22Rv1 (cell line): Measurements from ENCODE around the gene NME3.

Experiments used
- H3K27ac ChIP-seq: fragments of 450-650 bp; 2 replicates; pipeline ENCODE4 v1.5.1; 2017
- CTCF ChIP-seq: fragments of 450-650 bp; IDR thresholded peaks from 2 replicates; pipeline ENCODE4 v1.5.1; 2017; ENCODE audit warnings: mild to moderate bottlenecking
- ZFX ChIP-seq: fragments of 450-650 bp; IDR thresholded peaks from 2 replicates; pipeline ENCODE4 v1.6.1; 2017; ENCODE audit warnings: antibody characterized with exemption, borderline replicate concordance

NME3 gene

GRCh38 chr16:1763521-1764511 is 7.5 kb downstream of the NME3 start:
- TF ChIP-seq ZFX (no peak), CTCF (peak; percentile 21; the same call in 1 of the 2 replicates)
- peak overlapping the region; percentile 48 for H3K27ac ChIP-seq

GRCh38 chr16:1762879-1763520 is 8.3 kb downstream of the NME3 start:
- TF ChIP-seq CTCF (no peak), ZFX (no peak)
- H3K27ac ChIP-seq = peak overlapping the region; percentile 48

- TF ChIP-seq CTCF (no peak), ZFX (no peak)
- no peak overlapping the region for H3K27ac ChIP-seq
Measured at GRCh38 chr16:1762196-1762878, 9.0 kb downstream of the NME3 start.

- TF ChIP-seq ZFX (no peak), CTCF (no peak)
- H3K27ac ChIP-seq = no peak overlapping the region
Measured at GRCh38 chr16:1761751-1762150, 9.6 kb downstream of the NME3 start.

GRCh38 chr16:1760911-1761310 is 10.4 kb downstream of the NME3 start:
- no peak overlapping the region for H3K27ac ChIP-seq
- no peak for TF ChIP-seq ZFX
- TF ChIP-seq CTCF = no peak

GRCh38 chr16:1759511-1759910 is 11.8 kb downstream of the NME3 start:
- no peak overlapping the region for H3K27ac ChIP-seq
- no peak for TF ChIP-seq ZFX
- no peak for TF ChIP-seq CTCF

GRCh38 chr16:1758923-1759322 is 12.4 kb downstream of the NME3 start:
- no peak for TF ChIP-seq ZFX
- no peak for TF ChIP-seq CTCF
- no peak overlapping the region for H3K27ac ChIP-seq
